Nephron progenitor cell (in vitro differentiated cells): ENCODE measurements around the gene PLD6.
"Not testable (repeated sequence)": the region's sequence is repeated elsewhere in the genome, so short reads cannot be mapped to it uniquely, and the experiment has no call there.

Source experiments
- DNase-seq: peaks from one replicate; pipeline ENCODE4 v3.0.0; 2021
- H3K27ac Mint-ChIP-seq: 2 replicates; pipeline ENCODE4 v1.8.0; 2021; ENCODE audit warnings: mild to moderate bottlenecking, moderate library complexity, mixed read lengths
- H3K27me3 Mint-ChIP-seq: 2 replicates; pipeline ENCODE4 v1.8.0; 2021; ENCODE audit warnings: mild to moderate bottlenecking, low read depth, mixed read lengths; ENCODE audit not compliant: poor library complexity
- H3K36me3 Mint-ChIP-seq: 2 replicates; pipeline ENCODE4 v1.8.0; 2021; ENCODE audit warnings: low read depth, mixed read lengths
- H3K4me1 Mint-ChIP-seq: 2 replicates; pipeline ENCODE4 v1.8.0; 2021; ENCODE audit warnings: mixed read lengths
- H3K4me3 Mint-ChIP-seq: 2 replicates; pipeline ENCODE4 v1.8.0; 2021; ENCODE audit warnings: mild to moderate bottlenecking, moderate library complexity, mixed read lengths
- H3K9me3 Mint-ChIP-seq: 2 replicates; pipeline ENCODE4 v1.8.0; 2021; ENCODE audit warnings: mild to moderate bottlenecking, moderate library complexity, mixed read lengths
- TF ChIP-seq, protein P1 (sequence below): fragments of 200-600 bp; sonication (generic); IDR thresholded peaks from 2 replicates; pipeline ENCODE4 v1.5.0; 2021; ENCODE audit warnings: antibody characterized with exemption

The PLD6 gene, protein sequence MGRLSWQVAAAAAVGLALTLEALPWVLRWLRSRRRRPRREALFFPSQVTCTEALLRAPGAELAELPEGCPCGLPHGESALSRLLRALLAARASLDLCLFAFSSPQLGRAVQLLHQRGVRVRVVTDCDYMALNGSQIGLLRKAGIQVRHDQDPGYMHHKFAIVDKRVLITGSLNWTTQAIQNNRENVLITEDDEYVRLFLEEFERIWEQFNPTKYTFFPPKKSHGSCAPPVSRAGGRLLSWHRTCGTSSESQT

DNA sequence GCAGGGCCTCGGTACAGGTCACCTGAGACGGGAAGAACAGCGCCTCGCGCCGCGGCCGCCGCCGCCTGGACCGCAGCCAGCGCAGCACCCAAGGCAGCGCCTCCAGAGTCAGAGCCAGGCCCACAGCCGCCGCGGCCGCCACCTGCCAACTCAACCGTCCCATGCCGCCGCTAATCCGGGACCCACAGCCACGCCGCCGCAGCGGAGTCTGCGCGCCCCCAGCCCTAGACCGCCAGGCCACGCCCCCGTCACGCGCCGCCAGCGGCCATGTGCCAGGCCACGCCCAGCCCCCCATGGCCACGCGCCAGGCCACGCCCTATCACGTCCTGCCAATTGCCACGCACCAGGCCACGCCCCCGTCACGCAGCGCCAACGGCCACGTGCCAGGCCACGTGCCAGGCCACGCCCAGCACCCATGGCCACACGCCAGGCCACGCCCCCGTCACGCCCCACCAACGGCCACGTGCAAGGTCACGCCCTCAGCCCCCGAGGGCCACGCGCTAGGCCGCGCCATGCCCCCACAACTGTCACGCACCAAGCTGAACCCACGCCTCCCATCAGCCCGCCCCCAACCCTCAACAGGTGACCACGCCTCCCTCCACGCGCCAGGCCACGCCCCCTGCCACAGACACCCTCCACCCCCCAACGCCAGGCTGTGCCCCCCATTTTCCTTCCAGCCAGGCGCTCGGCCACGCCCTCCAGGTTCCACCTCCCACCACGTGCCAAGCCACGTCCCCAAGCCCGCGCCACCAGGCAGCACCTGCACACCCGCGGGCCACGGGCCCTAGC, at the start of gene PLD6:
Gene PLD6, minus strand, starts transcription at position 210 of the 789 bp plus-strand sequence. Its CDS starts 47 bp downstream, at position 163.
- Mint-ChIP-seq H3K4me3 (no peak within 1 kb of the TSS), H3K27ac (no peak within 1 kb of the TSS), H3K9me3 (no peaks in the 10 kb centered on the region), H3K36me3 (no peaks in the 10 kb centered on the region), H3K4me1 (peaks cover 3% of the 10 kb centered on the region), H3K27me3 (peaks cover 5% of the 10 kb centered on the region)
- no peak for DNase-seq
- TF ChIP-seq, protein P1, sequence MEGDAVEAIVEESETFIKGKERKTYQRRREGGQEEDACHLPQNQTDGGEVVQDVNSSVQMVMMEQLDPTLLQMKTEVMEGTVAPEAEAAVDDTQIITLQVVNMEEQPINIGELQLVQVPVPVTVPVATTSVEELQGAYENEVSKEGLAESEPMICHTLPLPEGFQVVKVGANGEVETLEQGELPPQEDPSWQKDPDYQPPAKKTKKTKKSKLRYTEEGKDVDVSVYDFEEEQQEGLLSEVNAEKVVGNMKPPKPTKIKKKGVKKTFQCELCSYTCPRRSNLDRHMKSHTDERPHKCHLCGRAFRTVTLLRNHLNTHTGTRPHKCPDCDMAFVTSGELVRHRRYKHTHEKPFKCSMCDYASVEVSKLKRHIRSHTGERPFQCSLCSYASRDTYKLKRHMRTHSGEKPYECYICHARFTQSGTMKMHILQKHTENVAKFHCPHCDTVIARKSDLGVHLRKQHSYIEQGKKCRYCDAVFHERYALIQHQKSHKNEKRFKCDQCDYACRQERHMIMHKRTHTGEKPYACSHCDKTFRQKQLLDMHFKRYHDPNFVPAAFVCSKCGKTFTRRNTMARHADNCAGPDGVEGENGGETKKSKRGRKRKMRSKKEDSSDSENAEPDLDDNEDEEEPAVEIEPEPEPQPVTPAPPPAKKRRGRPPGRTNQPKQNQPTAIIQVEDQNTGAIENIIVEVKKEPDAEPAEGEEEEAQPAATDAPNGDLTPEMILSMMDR: no peak

DNA sequence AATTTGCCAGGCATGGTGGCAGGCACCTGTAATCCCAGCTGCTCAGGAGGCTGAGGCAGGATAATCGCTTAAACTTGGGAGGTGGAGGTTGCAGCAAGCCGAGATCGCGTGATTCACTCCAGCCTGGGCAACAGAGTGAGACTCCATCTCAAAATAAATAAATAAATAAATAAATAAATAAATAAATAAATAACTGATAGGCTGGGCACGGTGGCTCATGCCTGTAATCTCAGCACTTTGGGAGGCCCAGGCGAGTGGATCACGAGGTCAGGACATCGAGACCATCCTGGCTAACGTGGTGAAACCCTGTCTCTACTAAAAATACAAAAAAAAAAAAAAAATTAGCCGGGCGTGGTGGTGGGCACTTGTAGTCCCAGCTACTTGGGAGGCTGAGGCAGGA, 49.6 kb upstream of the PLD6 start:
- not testable (repeated sequence) for H3K9me3 Mint-ChIP-seq, H3K4me1 Mint-ChIP-seq, H3K27me3 Mint-ChIP-seq, H3K27ac Mint-ChIP-seq, H3K4me3 Mint-ChIP-seq, DNase-seq
- H3K36me3 Mint-ChIP-seq: peaks cover 85% of the 10 kb centered on the region

DNA sequence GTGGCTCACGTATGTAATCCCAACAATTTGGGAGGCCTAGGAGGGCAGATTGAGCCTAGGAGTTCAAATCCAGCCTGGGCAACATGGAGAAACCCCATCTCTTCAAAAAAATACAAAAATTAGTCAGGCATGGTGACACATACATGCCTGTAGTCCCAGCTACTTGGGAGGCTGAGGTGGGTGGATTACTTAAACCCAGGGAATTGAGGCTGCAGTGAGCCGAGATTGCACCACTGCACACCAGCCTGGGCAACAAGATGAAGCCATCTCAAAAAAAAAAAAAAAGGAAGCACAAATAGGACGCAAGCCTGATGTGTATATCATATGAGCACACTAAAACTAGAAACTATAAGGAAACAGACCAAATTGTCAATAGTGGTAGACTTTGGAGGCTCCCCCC, 47.9 kb upstream of the PLD6 start:
- no peaks in the 10 kb centered on the region for H3K9me3 Mint-ChIP-seq
- no peak overlapping the region for H3K4me3 Mint-ChIP-seq
- H3K4me1 Mint-ChIP-seq: no peaks in the 10 kb centered on the region
- peaks cover 4% of the 10 kb centered on the region for H3K27me3 Mint-ChIP-seq
- no peak overlapping the region for H3K27ac Mint-ChIP-seq
- DNase-seq: no peak
- TF ChIP-seq, protein P1: no peak
- H3K36me3 Mint-ChIP-seq: peaks cover 80% of the 10 kb centered on the region

DNA sequence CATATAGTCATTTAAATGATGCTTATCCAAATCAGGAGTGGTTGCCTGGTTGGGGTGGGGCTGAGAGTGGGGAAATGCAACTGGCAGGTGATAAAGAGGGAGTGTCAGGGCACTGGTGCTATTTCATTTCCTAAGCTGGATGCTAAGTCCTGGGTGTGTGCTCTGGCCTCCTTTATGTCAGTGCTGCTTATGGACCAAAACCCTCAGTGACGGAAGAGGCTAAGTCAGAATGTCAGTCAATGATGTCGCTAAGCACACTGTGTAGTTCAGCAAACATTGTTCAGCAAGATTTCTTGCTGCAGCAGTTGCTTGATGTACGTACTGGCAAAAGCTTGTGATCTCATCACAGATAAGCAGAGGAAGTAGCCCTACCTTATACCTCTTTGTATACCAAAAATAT, 47.3 kb upstream of the PLD6 start:
- H3K36me3 Mint-ChIP-seq: peaks cover 79% of the 10 kb centered on the region
- H3K27me3 Mint-ChIP-seq: no peaks in the 10 kb centered on the region

GRCh38 chr17:17252149-17252661, 46.1 kb upstream of the PLD6 start:
- H3K36me3 Mint-ChIP-seq: peaks cover 71% of the 10 kb centered on the region

More for the DNA sequence above, 47.3 kb upstream of the PLD6 start:
- TF ChIP-seq, protein P1: no peak
- Mint-ChIP-seq H3K9me3 (no peaks in the 10 kb centered on the region), H3K4me3 (no peak overlapping the region), H3K4me1 (no peaks in the 10 kb centered on the region), H3K27ac (peak overlapping the region; percentile 77)
- DNase-seq: no peak

DNA sequence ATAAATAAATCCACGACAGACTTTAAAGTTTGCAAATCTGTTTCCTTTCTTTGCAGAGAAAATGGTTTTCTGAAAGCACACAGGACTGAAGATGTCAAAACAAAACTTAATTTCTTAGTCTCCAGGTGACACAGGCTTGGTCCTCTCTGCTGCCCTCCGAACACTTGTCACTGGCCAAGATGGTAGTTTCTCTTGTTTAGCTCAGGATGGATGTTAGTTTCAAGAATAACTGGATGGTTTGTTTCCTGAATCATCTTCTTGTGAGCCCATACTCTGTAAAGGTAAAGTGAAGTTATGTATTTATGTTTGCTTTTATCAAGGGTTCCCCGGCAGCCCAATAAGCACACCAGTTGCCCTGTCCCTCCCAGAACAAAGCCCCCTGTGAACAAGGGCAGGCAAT, 40.7 kb upstream of the PLD6 start:
- Mint-ChIP-seq H3K4me3 (no peak overlapping the region), H3K27me3 (no peaks in the 10 kb centered on the region), H3K36me3 (peaks cover 45% of the 10 kb centered on the region), H3K4me1 (no peaks in the 10 kb centered on the region), H3K27ac (peak overlapping the region; percentile 66), H3K9me3 (no peaks in the 10 kb centered on the region)
- no peak for DNase-seq
- TF ChIP-seq, protein P1: no peak

More at GRCh38 chr17:17252149-17252661, 46.1 kb upstream of the PLD6 start:
- Mint-ChIP-seq H3K4me1 (no peaks in the 10 kb centered on the region), H3K27ac (no peak overlapping the region), H3K27me3 (no peaks in the 10 kb centered on the region), H3K4me3 (no peak overlapping the region), H3K9me3 (no peaks in the 10 kb centered on the region)
- DNase-seq: no peak
- TF ChIP-seq, protein P1: no peak
